Osteoblast (primary cell): ENCODE data around the gene FLT3. TPM values are rescaled to one million over a fixed set of nuclear protein-coding genes. Genes with fewer than 3 reads are reported as not detected.

Experiments used
- DNase-seq: peaks from one replicate; pipeline ENCODE4 v3.0.0; 2011; ENCODE audit warnings: low spot score, mixed read lengths; ENCODE audit not compliant: insufficient read length; ENCODE audit errors: missing footprints
- H2AFZ ChIP-seq: 2 replicates; pipeline ENCODE4 v1.6.0; 2011; ENCODE audit warnings: mild to moderate bottlenecking, low read length
- H3K27ac ChIP-seq: 2 replicates; pipeline ENCODE4 v1.5.1; 2011; ENCODE audit warnings: mild to moderate bottlenecking, low read depth, low read length, moderate library complexity
- H3K27me3 ChIP-seq: 2 replicates; pipeline ENCODE4 v1.6.0; 2012; ENCODE audit warnings: mild to moderate bottlenecking, control low read depth, inconsistent platforms, low read length, moderate library complexity; ENCODE audit not compliant: insufficient read depth
- H3K36me3 ChIP-seq: 2 replicates; pipeline ENCODE4 v1.5.1; 2011; ENCODE audit warnings: mild to moderate bottlenecking, low read length, control low read depth, moderate library complexity; ENCODE audit not compliant: insufficient read depth
- H3K4me1 ChIP-seq: 2 replicates; pipeline ENCODE4 v1.5.1; 2011; ENCODE audit warnings: mild to moderate bottlenecking, low read length, control low read depth, moderate library complexity; ENCODE audit not compliant: insufficient read depth
- H3K4me2 ChIP-seq: 2 replicates; pipeline ENCODE4 v1.6.0; 2011; ENCODE audit warnings: mild to moderate bottlenecking, low read length; ENCODE audit not compliant: insufficient read depth
- H3K4me3 ChIP-seq: fragments of 200-600 bp; sonication (generic); 3 replicates; pipeline ENCODE4 v1.5.1; 2012; ENCODE audit warnings: mild to moderate bottlenecking, low read length, inconsistent platforms; ENCODE audit not compliant: insufficient read depth
- H3K79me2 ChIP-seq: 2 replicates; pipeline ENCODE4 v1.6.0; 2012; ENCODE audit warnings: mild to moderate bottlenecking, low read length, control low read depth, inconsistent platforms; ENCODE audit not compliant: insufficient read depth
- H3K9me3 ChIP-seq: 2 replicates; pipeline ENCODE4 v1.5.1; 2011; ENCODE audit warnings: low read depth, low read length, control low read depth
- H4K20me1 ChIP-seq: 2 replicates; pipeline ENCODE4 v1.6.0; 2012; ENCODE audit warnings: mild to moderate bottlenecking, low read length, control low read depth; ENCODE audit not compliant: insufficient read depth
- total RNA-seq: library from RNA; depleted of rRNA; stranded (reverse); fragments of >200 nt; gene quantifications from 2 replicates; pipeline ENCODE4 v1.2.3, GENCODE V29; 2012
- TF ChIP-seq, protein P1 (sequence below): IDR thresholded peaks from 2 replicates; pipeline ENCODE4 v1.5.1; 2011; ENCODE audit warnings: mild to moderate bottlenecking, low read depth, low read length, moderate library complexity; ENCODE audit errors: extremely low read depth

Gene FLT3
- total RNA-seq, 1 donor = not detected

DNA sequence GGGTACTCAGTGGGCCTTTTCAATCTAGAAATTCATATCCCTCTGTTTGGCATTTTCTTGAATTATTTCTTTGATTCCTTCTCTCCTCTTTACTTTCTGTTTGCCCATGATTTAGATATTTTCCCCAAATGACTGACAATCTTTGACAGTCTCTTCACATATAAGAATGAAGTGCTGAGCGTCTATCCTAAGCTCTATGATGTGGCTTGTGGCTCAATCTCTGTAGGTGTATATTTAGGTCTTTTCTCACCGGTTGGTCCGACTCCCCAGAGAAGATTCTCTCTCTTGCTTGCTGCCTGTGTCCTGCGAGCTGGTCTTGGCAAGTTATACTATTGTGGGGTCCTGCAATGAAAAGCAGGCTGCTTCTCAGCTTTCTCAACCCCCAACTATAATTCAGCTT lies 29.0 kb downstream of the FLT3 start:
- Histone ChIP-seq H3K27ac (no peak overlapping the region), H3K36me3 (no peaks in the 10 kb centered on the region), H3K4me3 (no peak overlapping the region), H3K4me1 (no peaks in the 10 kb centered on the region), H3K9me3 (no peaks in the 10 kb centered on the region), H4K20me1 (no peaks in the 10 kb centered on the region), H2AFZ (no peak overlapping the region), H3K4me2 (no peak overlapping the region), H3K27me3 (no peaks in the 10 kb centered on the region), H3K79me2 (no peaks in the 10 kb centered on the region)
- DNase-seq = peak; percentile 27
- TF ChIP-seq, protein P1, sequence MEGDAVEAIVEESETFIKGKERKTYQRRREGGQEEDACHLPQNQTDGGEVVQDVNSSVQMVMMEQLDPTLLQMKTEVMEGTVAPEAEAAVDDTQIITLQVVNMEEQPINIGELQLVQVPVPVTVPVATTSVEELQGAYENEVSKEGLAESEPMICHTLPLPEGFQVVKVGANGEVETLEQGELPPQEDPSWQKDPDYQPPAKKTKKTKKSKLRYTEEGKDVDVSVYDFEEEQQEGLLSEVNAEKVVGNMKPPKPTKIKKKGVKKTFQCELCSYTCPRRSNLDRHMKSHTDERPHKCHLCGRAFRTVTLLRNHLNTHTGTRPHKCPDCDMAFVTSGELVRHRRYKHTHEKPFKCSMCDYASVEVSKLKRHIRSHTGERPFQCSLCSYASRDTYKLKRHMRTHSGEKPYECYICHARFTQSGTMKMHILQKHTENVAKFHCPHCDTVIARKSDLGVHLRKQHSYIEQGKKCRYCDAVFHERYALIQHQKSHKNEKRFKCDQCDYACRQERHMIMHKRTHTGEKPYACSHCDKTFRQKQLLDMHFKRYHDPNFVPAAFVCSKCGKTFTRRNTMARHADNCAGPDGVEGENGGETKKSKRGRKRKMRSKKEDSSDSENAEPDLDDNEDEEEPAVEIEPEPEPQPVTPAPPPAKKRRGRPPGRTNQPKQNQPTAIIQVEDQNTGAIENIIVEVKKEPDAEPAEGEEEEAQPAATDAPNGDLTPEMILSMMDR = no peak

GRCh38 chr13:28067491-28067890 lies 32.9 kb downstream of the FLT3 start:
- H3K9me3 ChIP-seq = no peaks in the 10 kb centered on the region
- TF ChIP-seq, protein P1 = no peak
- no peaks in the 10 kb centered on the region for H3K4me1 ChIP-seq
- H3K79me2 ChIP-seq = no peaks in the 10 kb centered on the region
- H3K4me3 ChIP-seq = no peak overlapping the region
- no peak overlapping the region for H3K4me2 ChIP-seq
- H4K20me1 ChIP-seq = no peaks in the 10 kb centered on the region
- no peak overlapping the region for H2AFZ ChIP-seq
- H3K27me3 ChIP-seq = no peaks in the 10 kb centered on the region
- H3K27ac ChIP-seq = no peak overlapping the region
- no peak for DNase-seq
- H3K36me3 ChIP-seq = no peaks in the 10 kb centered on the region

GRCh38 chr13:28058866-28059613 lies 41.3 kb downstream of the FLT3 start:
- Histone ChIP-seq H3K4me3 (no peak overlapping the region), H3K27ac (no peak overlapping the region), H3K9me3 (no peaks in the 10 kb centered on the region), H4K20me1 (no peaks in the 10 kb centered on the region), H3K27me3 (peaks cover 16% of the 10 kb centered on the region), H3K36me3 (no peaks in the 10 kb centered on the region), H3K4me2 (no peak overlapping the region), H3K79me2 (no peaks in the 10 kb centered on the region), H3K4me1 (no peaks in the 10 kb centered on the region), H2AFZ (no peak overlapping the region)
- DNase-seq = no peak
- TF ChIP-seq, protein P1 = peak; percentile 49

GRCh38 chr13:28056970-28057712 lies 43.2 kb downstream of the FLT3 start:
- DNase-seq = no peak
- Histone ChIP-seq H4K20me1 (no peaks in the 10 kb centered on the region), H3K27me3 (peaks cover 16% of the 10 kb centered on the region), H3K9me3 (no peaks in the 10 kb centered on the region), H2AFZ (no peak overlapping the region), H3K79me2 (no peaks in the 10 kb centered on the region), H3K4me1 (no peaks in the 10 kb centered on the region), H3K4me2 (no peak overlapping the region), H3K36me3 (no peaks in the 10 kb centered on the region), H3K27ac (no peak overlapping the region), H3K4me3 (no peak overlapping the region)
- TF ChIP-seq, protein P1 = no peak
